ENCODE data around the gene CNIH2. TPM values are rescaled to one million over a fixed set of nuclear protein-coding genes. Genes with fewer than 3 reads are reported as not detected.
A peak's percentile ranks its signal among the peaks of the same experiment; 100 is the strongest.

CNIH2 gene
- total RNA-seq, 1 experiment from 2014 or later, result 1.4 TPM

GRCh38 chr11:66328302-66329144 lies 50.5 kb downstream of the CNIH2 start:
- intact Hi-C loops (cut with micrococcal nuclease), result loop anchor here (1.0 kb wide), 3 partner anchors 8 to 61 kb away; partner anchors contain the start of gene RIN1
- peak; percentile 91 for TF ChIP-seq CTCF (IDR thresholded peaks at IDR 0.05; ENCODE audit: unreplicated experiment)

GRCh38 chr11:66329165-66329673 lies 51.2 kb downstream of the CNIH2 start:
- Mint-ChIP-seq H3K27ac (ENCODE audit: low read depth, unreplicated experiment) (no peak overlapping the region), H3K9me3 (ENCODE audit: unreplicated experiment) (no peaks in the 10 kb centered on the region), H3K4me3 (ENCODE audit: unreplicated experiment) (no peak overlapping the region), H3K27me3 (ENCODE audit: insufficient read depth, unreplicated experiment) (no peaks in the 10 kb centered on the region), H3K36me3 (ENCODE audit: insufficient read depth, unreplicated experiment) (peaks cover 29% of the 10 kb centered on the region), H3K4me1 (ENCODE audit: insufficient read depth, unreplicated experiment) (peaks cover 41% of the 10 kb centered on the region)
- POLR2A ChIA-PET, result interaction anchor here (0.9 to 2.5 kb wide), 12 partner anchors 9 to 47 kb away, joined by 3 to 16 read pairs (median 6); partner anchors contain the start of genes BRMS1 and YIF1A
- intact Hi-C loops (cut with micrococcal nuclease), result no loop called here
- TF ChIP-seq CTCF (IDR thresholded peaks at IDR 0.05; ENCODE audit: unreplicated experiment), result no peak
- BruUV-seq (replicated peaks), result no TSS peak
- no peak for DNase-seq (ENCODE audit: unreplicated experiment)
- CTCF ChIA-PET, result interaction anchor here (0.6 to 1.6 kb wide), 9 partner anchors 15 to 414 kb away, joined by 3 to 7 read pairs (median 3); partner anchors contain the start of gene BRMS1

More at GRCh38 chr11:66328302-66329144, 50.5 kb downstream of the CNIH2 start:
- no peaks in the 10 kb centered on the region for H3K27me3 Mint-ChIP-seq (ENCODE audit: insufficient read depth, unreplicated experiment)
- CTCF ChIA-PET, result interaction anchor here (0.6 to 1.6 kb wide), 8 partner anchors 16 to 414 kb away, joined by 3 to 7 read pairs (median 4); partner anchors contain the start of gene BRMS1
- peak overlapping the region; percentile 4 for H3K27ac Mint-ChIP-seq (ENCODE audit: low read depth, unreplicated experiment)
- no TSS peak for BruUV-seq (replicated peaks)
- DNase-seq (ENCODE audit: unreplicated experiment), result peak; percentile 78
- H3K9me3 Mint-ChIP-seq (ENCODE audit: unreplicated experiment), result no peaks in the 10 kb centered on the region
- H3K4me1 Mint-ChIP-seq (ENCODE audit: insufficient read depth, unreplicated experiment), result peaks cover 46% of the 10 kb centered on the region
- H3K36me3 Mint-ChIP-seq (ENCODE audit: insufficient read depth, unreplicated experiment), result peaks cover 23% of the 10 kb centered on the region
- no peak overlapping the region for H3K4me3 Mint-ChIP-seq (ENCODE audit: unreplicated experiment)
- POLR2A ChIA-PET, result interaction anchor here (0.6 to 2.5 kb wide), 8 partner anchors 9 to 40 kb away, joined by 3 to 16 read pairs (median 7); partner anchors contain the start of genes BRMS1 and YIF1A

GRCh38 chr11:66330931-66331330 lies 53.0 kb downstream of the CNIH2 start:
- BruUV-seq (replicated peaks), result no TSS peak
- ChIA-PET POLR2A (interaction anchor here (1.0 to 2.5 kb wide), 5 partner anchors 13 to 42 kb away, joined by 4 to 13 read pairs (median 6); partner anchors contain the start of genes BRMS1, CD248 and YIF1A), CTCF (interaction anchor here (2.3 to 6.0 kb wide), 2 partner anchors 20 to 49 kb away, joined by 9 to 48 read pairs; no protein-coding TSS in a partner anchor)
- DNase-seq (ENCODE audit: unreplicated experiment), result no peak
- Mint-ChIP-seq H3K27ac (ENCODE audit: low read depth, unreplicated experiment) (no peak overlapping the region), H3K4me1 (ENCODE audit: insufficient read depth, unreplicated experiment) (peaks cover 32% of the 10 kb centered on the region), H3K36me3 (ENCODE audit: insufficient read depth, unreplicated experiment) (peaks cover 33% of the 10 kb centered on the region), H3K9me3 (ENCODE audit: unreplicated experiment) (no peaks in the 10 kb centered on the region), H3K4me3 (ENCODE audit: unreplicated experiment) (no peak overlapping the region), H3K27me3 (ENCODE audit: insufficient read depth, unreplicated experiment) (no peaks in the 10 kb centered on the region)
- intact Hi-C loops (cut with micrococcal nuclease), result no loop called here
- no peak for TF ChIP-seq CTCF (IDR thresholded peaks at IDR 0.05; ENCODE audit: unreplicated experiment)
